ENCODE results near the gene PRKAR1B.

Gene PRKAR1B

DNA sequence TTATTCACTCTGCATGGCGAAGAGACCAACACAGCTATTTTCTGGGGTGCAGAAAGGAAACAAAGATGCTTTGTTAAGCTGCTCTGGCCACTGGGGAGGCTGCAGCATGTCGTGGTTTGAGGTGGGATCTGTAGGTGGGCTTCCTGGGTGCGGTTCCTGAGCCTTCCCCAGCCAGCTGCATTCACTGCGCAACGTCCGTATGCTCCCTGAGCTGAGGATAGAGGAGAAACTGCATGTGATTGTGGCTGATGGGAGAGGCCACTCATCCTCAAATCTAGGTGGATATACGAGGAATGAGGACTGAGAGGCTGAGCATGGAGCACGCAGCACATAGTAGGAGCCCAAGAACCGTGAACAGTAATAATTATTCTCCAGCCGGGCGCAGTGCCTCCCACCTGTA is 10.4 kb downstream of the PRKAR1B start:
- no peak for DNase-seq

DNA sequence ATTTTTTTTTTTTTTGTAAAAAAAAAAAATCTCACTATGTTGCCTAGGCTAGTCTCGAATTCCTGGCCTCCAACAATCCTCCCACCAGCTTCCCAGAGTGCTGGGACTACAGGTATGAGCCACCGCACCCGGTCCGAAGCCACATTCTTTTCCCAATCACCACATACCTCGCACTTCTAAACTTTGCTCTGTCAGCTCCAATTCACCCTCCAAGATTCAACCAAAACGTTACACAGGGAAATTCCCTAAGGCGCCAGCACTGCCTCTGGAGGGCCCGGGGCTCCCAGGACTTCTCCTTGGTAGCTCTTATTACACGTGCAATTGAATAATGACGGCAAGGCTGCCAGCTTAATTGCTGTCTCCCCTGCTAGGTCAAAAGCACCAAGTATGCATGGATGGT is 10.9 kb downstream of the PRKAR1B start:
- DNase-seq, result no peak

DNA sequence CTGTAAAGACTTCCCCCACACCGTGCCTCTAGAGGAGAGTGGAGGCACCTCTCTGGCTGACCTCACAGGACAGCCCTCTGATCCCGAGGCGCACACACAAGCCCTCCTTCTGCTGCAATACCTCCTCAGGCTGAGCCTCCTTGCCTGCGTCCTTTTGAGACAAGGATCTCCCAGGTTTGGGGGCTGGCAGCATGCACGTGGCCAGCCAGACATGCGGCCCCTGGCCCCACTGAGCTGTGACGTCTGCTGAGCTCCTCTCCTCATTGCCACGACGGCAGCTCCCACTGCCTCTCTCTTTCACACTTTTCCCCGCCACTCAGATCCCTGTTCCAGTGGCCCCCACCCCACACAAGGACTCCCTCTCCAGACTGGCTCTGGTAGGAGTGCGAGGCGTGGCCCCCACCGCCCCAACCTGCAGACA is 12.8 kb downstream of the PRKAR1B start:
- DNase-seq, result no peak

DNA sequence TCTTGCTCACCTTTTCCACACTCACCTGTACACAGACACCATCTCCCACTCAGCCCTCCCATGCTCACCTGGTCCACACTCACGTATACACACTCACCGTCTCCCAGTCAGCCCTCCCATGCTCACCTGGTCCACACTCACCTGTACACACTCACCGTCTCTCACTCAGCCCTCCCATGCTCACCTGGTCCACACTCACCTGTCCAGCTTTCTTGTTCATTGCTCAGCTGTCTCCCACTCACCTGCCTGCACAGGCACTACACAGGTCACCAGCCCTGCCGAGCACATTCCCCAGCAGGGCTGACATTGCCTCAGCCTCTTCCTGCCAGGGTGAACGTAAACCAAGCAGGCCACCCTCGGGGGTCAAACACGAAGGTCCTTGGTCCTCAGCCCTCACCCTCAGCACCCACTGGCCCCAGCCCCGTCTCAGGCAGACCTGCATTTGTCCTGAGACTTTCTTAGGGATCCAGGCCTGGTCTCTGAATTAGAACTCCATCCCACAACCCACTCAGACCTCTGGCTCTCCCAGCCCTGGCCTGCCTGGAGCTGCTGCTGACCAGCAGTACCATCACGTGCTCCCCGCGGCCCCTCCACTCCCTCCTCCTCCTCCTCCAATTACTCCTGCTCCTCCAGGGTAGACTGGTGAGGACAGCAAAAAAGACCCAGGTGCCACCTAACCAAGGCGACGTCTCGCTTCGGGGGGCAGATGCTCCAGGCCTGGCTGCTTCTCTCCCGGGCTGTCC is 13.4 kb downstream of the PRKAR1B start:
- DNase-seq, result no peak

DNA sequence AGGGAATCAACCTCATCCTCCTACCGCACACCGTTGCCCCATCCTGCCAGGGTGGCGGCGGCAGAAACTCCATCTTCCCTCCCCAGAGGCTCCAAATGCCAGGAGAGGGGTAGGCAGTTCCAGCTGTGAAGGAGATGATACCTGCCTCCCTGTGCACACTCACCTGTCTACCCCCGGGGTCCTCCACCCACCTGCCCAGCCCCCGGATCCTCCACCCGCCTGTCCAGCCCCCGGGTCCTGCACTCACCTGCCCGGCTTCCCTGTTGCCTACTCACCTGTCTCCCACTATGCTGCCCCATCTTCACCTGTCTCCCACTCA is 14.0 kb downstream of the PRKAR1B start:
- DNase-seq, result no peak

DNA sequence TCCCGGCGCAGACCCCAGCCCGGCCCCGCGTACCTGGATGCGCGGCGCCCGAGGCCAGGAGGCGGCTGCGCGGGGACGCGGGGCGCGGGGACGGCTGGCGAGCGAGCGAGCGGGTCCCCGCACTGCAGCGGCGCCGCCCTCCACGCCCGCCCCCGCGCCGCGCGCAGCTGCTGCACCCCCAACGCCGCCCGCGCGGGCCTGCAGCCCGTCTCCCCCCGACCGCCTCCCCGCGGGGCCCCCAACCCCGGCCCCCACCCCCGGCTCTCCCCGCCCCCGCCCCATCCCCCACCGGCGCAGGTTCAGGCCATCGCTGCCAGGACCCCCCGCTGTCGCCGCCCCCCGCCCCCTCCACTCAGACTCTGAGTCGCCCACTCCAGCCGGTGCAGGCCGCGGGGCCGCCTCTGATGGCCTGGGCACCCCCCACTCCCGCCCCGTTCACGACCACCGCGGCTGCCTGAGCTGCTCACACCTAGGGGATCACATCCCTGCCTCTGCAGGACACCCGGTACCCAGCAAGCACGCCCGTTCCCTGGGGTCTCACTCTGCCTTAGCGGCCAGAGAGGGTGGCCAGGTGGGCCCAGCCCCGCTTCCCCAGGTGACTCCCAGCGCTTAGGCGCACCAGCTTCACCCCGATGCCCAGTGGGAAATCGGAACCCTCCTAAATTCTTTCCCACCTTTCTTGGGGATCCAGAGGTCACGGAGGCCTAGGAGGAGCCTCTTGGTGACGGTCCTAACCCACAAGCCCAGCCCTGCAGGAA is 14.5 kb downstream of the PRKAR1B start:
- DNase-seq, result no peak

DNA sequence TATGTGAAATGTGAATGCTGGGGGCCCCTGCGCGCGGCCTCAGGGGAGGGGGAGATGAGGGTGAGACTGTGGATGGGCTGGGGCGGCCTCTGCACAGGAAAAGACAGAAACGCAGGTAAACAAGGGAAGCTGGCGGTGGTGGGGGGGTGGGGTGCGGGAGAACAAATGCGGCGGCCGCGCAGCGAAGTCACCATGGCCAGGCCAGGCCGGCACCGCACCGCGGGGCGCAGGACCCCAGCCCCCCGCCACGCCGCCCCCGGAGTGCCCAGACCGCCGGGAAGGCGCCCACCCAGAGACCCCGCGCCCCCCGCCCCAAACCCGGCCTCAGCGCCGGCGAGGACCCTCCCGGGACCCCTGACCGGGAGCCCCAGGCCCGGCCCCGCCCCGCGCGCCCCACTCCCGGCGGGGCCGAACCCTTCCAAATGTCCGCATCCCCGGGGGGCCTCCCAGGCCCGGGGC is 15.1 kb downstream of the PRKAR1B start:
- no peak for DNase-seq

DNA sequence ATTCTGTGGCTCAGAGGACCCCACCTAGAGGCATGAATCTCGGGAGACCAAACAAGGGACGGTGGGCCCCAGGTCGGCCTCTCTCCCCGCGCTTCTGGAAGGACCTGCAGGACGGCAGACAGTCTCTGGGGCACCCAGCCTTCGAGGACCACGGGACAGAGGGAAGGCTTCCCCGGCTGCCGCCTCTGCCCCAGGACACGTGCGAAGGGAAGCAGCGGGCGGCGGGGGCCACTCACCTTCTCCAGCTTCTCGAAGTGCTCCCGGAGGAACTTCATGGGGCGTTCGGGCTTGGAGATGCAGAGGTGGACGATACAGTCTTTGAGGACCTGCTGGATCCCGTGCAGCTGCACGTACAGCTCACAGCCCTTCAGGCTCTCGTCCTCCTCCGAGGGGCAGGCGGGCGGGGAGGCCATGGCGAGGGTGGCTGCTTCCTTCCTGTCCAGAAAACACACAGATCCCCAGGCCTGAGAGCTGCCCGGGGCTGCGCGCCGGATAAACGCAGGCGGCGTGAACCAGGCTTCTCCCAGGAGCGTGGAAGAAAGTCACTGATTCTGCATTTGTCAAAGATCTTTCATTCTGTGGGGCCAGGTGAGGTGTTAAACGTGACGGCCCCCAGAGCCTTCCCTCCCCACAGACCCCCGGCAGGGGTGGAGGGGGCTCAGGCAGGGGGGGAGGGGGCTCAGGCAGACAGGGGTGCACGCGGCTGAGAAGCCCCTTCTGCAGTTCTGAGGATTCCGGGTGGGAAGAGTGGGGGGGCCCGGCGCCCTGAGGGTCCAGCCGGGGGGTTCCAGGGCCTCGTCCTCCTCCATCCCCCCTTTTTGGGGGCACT is 15.8 kb downstream of the PRKAR1B start:
- DNase-seq, result no peak

DNA sequence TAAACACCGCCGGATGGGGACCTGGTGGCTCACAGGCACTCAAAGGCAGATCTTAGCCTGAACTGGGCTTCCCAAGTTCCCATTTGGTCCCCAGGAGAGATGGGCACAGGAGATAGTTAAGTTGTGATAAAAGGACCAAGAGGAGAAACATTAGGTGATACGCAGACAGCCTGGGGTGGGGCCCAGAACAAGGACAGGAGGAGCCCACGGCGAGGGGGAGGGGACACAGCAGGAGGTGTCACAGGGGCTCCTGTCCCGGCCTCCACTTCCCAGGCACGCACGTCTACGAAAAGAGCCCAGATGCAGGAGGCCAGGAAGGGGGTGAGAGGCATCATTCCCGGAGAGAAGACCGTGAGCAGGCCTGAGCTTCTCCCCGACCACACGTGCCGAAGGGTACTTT is 16.9 kb downstream of the PRKAR1B start:
- no peak for DNase-seq

DNA sequence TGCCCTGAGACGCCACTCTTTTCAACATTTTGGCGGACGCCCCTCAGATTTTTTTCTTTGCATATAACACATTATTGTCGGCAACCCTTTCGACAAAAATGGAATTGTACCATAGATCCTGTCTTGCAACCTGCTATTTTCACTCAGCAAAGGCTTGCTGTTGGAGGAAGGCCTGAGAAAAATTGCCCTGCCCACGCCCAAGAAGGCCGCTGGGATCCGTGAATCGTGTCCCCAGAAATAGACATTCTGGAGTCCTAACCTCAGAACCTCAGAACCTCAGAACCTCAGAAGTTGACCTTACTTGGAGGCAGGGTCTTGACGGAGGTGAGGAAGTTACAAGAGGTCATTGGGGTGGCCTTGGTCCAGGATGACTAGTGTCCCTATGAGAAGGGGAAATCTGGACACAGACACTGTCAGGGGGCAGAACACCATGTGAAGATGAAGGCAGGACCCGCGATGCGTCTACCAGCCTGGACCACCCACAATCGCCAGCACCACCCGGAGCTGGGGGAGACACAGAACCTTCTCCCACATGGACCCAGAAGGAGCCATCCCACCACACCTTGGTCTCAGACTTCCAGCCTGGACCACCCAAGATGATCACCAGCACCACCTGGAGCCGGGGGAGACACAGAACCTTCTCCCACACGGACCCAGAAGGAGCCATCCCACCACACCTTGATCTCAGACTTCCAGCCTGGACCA is 19.6 kb downstream of the PRKAR1B start:
- no peak for DNase-seq

DNA sequence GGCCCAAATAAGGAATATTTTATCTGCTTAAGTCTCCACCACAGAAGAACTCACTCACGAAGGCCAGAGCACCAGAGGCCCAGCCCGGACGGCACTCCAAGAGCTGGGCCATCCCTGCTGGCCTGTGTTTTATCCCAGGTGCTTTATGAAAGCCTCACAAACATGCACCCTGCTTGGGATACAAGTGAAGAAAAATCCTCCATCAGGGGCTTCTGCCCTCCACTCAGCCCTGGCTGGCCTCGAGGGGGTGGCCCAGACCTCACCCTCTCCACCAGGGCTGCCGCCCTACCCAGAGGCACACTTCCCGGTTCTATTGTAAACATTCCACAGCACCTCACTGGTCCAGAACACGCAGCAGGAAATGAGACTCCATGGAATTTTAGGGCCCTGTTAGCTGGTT is 20.4 kb downstream of the PRKAR1B start:
- no peak for DNase-seq

DNA sequence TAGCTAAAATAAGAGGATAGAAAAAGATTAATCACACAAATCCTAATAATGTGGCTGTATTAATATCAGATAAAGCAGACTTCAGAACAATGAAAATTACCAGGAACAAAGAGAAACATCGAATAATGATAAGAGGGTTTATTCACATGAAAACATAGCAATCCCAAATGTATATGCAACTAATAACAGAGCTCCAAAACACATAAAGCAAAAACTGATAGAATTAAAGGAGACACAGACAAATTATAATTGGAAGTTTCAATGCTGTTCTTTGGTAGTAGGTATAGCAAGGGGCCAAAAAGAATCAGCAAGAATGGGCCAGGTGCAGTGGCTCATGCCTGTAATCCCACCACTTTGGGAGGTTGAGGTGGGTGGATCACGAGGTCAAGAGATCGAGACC is 24.0 kb downstream of the PRKAR1B start:
- no peak for DNase-seq

DNA sequence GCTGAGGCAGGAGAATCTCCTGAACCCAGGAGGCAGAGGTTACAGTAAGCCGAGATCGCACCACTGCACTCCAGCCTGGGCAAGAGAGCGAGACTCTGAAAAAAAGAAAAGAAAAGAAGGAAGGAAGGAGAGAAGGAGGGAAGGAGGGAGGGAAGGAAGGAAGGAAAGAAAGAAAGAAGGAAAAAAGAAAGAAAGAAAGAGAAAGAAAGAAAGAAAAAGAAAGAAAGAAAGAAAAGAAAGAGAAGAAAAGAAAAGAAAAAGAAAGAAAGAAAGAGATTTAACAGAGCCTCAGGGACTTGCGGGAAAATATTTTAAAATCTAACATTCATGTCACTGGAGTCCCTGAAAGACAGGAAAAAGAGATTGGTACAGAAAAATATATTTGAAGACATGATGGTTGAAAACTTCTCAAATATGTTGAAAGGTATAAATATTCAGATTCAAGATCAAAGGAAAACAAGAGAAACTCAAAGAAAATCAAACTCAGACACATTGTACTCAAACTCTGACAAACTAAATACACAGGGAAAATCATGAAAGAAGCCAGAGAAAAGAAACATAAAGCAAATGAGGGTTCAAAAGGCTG is 25.9 kb downstream of the PRKAR1B start:
- no peak for DNase-seq

DNA sequence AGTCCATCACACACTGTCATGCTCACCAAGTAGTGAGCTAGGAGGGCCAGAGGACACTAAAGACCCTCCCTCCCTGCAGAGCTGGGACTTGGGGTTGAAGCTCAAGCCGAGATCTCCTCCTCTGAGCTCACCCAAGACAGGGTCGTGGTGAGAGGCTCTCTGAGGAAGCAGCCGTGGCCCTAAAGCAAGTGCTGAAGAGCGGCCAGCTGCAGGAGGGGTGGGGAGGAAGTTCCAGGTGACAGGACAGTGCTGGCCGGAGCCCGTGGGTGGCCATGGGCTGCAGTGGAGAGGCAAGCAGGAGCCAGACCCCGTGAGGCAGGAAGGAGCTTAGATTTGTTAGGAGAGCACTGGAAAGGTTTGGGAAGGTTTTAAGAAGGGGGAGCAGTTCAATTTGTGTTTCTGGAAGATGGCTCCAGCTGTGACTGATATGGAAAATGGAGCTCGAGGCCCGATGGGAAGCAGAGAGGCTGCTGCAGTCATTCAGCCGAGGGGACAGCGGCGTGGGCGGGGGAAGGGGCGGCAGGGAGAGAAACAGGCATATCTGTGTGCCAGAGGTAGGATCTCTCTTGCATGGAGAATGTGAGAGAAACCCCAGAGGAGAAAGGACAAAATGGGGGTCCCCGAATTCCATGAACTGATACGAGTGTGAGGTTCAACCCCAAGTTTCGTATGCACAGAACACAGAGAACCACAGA is 27.5 kb downstream of the PRKAR1B start:
- DNase-seq, result no peak

DNA sequence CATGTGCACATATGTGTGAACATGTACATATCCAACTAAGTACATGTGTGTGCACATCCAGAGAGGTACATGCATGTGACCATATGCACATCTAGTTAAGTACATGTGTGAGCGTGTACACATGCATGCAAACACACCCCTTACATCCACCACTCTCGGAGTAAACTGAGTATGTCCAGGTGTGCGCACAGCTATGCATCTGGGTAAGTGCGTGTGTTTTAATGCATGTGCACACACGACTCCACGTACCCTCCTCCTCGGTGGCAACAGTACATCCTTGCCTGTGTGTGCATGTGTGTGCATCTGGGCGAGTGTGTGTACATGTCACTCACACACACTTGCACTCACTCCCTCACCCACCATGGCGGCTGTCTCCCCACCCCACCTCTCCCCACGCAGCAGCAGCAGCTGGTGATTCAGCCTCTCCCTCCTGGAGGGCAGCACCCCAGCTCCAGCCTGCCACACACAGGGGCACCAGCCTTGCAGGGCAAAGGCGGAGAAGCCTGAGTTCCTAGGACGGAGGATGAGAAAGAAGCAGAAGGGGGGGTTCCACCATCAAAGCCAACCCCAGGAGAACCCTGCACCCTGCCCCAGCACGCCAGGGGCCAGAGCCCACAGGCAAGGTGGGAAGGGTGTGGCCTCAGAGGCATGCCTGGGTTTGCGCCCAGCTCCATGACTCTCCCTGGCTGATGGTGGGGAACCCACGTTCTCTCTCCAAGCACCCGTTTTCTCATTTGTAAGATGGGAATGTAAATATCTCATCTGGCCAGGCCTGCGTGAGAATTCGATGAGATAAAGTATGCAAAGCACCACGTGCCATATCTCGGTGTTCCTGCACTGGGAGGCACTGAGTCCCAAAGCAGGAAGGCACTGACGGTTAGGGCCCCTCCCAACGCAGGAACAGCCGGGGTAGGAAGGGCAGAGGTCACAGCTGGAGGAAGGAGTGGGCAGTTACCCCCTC is 28.3 kb downstream of the PRKAR1B start:
- no peak for DNase-seq

DNA sequence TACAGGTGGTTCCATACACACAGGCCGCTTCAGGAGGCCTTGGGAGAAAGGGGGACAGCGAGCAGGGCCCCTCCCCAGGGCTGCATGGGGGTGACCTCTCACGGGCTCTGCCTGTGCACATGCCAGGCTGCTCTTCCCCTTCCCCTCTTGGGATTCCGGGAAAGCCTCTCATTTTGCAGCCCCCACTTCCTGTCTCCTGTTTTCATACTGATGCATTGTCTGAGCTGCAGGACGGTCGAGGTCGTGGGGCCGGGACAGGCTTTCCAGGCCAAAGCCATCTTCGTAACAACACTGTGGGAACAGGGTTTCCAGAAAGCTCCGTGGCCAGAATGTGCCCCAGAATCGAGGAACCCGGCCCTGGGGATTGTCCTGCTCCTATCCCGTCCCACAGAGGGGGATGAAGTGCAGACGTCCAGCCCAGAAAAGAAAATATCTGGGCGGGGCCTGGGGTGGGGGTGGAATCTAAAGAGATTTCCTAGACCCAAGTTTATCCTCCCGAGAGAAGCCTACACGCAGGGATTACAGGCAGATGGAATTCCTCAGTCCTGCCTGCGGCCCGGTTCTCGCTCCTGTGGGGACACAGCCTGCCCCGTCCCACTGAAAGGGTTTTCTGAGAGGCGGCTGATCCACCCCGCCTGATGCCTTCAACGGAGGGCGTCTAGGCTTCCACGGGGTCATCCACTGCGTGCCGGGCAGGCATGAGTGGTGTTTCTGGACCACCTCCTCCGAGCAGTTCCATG is 30.1 kb downstream of the PRKAR1B start:
- no peak for DNase-seq

DNA sequence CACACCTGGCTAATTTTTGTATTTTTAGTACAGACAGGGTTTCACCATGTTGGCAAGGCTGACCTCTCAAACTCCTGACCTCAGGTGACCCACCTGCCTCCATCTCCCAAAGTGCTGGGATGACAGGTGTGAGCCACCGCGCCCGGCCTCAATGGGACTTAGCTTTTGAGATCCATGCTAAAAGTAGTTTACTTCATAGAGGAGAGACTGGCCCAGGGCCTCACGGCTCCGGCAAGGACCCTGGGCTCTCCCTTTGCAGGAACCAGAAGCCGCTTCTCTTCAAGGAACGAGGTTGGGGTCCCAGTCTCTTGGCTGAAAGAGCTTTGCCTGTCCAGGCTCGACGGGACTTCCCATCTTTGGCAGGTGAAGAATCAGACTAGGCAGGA is 30.7 kb downstream of the PRKAR1B start:
- no peak for DNase-seq

DNA sequence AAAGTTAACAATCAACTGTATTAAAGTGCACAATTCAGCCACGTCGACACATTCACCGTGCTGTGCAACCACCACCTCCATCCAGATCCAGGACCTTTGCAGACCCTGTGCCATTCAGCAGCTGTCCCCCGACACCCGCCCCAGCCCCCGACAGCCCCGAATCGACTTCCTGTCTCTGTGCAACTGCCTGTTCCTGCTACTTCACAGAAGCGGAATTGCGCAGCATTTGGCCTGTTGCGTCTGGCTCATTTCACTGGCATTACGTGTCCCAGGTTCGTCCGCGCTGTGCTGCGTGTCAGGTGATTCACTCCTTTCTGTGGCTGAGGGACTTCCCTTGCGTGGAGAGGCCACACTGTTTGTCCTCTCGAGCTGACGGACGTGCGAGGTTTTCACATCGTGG is 33.8 kb downstream of the PRKAR1B start:
- no peak for DNase-seq

DNA sequence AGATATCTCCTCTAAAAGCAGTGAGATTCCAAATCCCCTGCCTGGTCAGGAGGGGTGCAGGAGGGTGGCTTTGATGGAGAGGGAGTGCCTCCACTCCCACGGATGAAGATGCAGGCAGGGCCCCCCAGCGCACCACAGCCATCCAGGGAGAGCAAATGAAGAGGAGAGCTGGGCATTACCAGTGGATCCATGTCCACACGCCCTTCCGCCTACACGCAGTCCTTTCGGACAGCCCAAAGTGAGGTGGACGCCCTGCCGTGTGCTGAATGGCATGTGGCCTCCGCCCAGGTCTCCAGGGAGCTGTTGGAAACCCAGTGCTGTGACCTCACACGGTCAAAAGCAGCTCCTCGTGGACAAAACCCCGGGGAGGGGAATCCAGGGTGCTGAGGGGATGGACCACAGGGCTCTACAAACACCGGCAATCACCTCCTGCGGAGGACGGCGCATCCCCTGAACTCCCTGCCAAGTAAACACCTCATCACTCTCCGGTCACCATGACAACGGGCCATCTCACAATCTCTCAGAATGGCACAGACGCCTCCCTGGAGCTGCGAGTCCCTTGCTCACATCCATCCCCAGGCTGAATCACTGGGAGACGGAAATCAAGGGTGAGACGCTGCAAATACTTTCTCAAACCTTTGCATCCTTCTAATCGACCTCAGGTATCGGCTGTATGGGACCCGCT is 35.6 kb downstream of the PRKAR1B start:
- DNase-seq, result no peak

Data from CD4-positive, alpha-beta T cell treated with Interleukin-15 for 1 hour (primary cell).